Brain microvascular endothelial cell (primary cell): ENCODE data around the gene NKIRAS1.
A peak's percentile ranks its signal among the peaks of the same experiment; 100 is the strongest.

Experiments
- DNase-seq: peaks from one replicate; pipeline ENCODE4 v3.0.0-alpha.2; 2020
- H3K27ac ChIP-seq: fragments of 250-450 bp; sonication (Bioruptor Pico); 2 replicates; pipeline ENCODE4 v1.5.1; 2020; ENCODE audit warnings: mild to moderate bottlenecking, moderate library complexity
- H3K27me3 ChIP-seq: fragments of 250-450 bp; sonication (Bioruptor Pico); replicated peaks from 2 replicates; pipeline ENCODE4 v1.5.1; 2020; ENCODE audit warnings: mild to moderate bottlenecking
- H3K36me3 ChIP-seq: fragments of 250-450 bp; sonication (Bioruptor Pico); replicated peaks from 2 replicates; pipeline ENCODE4 v1.5.1; 2020; ENCODE audit warnings: mild to moderate bottlenecking
- H3K4me3 ChIP-seq: 2 replicates; pipeline ENCODE4 v1.5.1; 2011; ENCODE audit warnings: low read depth, mild to moderate bottlenecking, control low read depth, low read length, moderate library complexity
- in situ Hi-C: cut with HindIII; loops from 2 replicates; pipeline ENCODE4 v1.10.0; 2017; ENCODE audit warnings: low sequenced_read_pairs, low pct_ligation_motif_present
- TF ChIP-seq, protein P1 (sequence below): IDR thresholded peaks from 2 replicates; pipeline ENCODE4 v1.5.1; 2011; ENCODE audit warnings: low read depth, mild to moderate bottlenecking, moderate library complexity, low read length, control low read depth, inconsistent platforms; ENCODE audit errors: missing control alignments

NKIRAS1 gene

GRCh38 chr3:23960649-23961048 is 43.9 kb upstream of the NKIRAS1 start:
- no peaks in the 10 kb centered on the region for H3K27me3 ChIP-seq
- no peak overlapping the region for H3K4me3 ChIP-seq
- DNase-seq = no peak
- no peak overlapping the region for H3K27ac ChIP-seq
- in situ Hi-C loops = no loop called here
- TF ChIP-seq, protein P1, sequence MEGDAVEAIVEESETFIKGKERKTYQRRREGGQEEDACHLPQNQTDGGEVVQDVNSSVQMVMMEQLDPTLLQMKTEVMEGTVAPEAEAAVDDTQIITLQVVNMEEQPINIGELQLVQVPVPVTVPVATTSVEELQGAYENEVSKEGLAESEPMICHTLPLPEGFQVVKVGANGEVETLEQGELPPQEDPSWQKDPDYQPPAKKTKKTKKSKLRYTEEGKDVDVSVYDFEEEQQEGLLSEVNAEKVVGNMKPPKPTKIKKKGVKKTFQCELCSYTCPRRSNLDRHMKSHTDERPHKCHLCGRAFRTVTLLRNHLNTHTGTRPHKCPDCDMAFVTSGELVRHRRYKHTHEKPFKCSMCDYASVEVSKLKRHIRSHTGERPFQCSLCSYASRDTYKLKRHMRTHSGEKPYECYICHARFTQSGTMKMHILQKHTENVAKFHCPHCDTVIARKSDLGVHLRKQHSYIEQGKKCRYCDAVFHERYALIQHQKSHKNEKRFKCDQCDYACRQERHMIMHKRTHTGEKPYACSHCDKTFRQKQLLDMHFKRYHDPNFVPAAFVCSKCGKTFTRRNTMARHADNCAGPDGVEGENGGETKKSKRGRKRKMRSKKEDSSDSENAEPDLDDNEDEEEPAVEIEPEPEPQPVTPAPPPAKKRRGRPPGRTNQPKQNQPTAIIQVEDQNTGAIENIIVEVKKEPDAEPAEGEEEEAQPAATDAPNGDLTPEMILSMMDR = no peak
- no peaks in the 10 kb centered on the region for H3K36me3 ChIP-seq

DNA sequence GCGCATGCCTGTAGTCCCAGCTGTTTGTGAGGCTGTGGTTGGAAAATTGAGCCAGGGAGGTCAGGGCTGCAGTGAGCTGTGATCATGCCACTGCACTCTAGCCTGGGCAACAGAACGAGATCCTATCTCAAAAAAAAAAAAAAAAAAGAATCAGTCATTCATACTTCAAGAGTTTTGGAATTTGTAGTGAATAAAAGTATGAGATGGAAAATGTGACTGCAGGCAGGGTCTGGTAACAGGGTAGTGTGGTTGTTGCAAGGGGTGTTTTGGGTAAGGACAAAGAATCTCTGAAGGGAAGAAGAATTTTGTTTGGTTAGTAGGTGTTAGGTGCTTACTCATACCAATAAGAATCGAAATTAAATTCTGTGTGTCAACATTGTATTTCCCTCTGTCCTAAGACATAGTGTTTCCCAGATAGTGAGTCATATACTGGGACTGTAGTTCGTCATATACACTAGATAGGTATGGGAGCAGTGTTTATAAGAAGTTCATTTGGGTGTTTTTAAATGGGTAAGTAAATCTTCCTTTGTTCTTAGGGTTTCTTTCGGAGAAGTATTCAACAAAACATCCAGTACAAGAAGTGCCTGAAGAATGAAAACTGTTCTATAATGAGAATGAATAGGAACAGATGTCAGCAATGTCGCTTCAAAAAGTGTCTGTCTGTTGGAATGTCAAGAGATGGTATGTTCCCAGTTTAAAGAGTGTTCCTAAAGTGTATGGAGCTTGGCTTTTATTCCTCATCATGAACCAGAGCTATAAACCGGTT is 42.5 kb upstream of the NKIRAS1 start:
- H3K4me3 ChIP-seq = no peak overlapping the region
- H3K27ac ChIP-seq = peak overlapping the region; percentile 75
- TF ChIP-seq, protein P1 = no peak
- H3K36me3 ChIP-seq = no peaks in the 10 kb centered on the region
- no peaks in the 10 kb centered on the region for H3K27me3 ChIP-seq
- peak; percentile 40 for DNase-seq
- in situ Hi-C loops = no loop called here

GRCh38 chr3:23956701-23957100 is 39.9 kb upstream of the NKIRAS1 start:
- H3K36me3 ChIP-seq = no peaks in the 10 kb centered on the region
- H3K27me3 ChIP-seq = no peaks in the 10 kb centered on the region
- DNase-seq = no peak

GRCh38 chr3:23954144-23954543 is 37.4 kb upstream of the NKIRAS1 start:
- in situ Hi-C loops = no loop called here
- H3K4me3 ChIP-seq = no peak overlapping the region
- no peak for DNase-seq
- H3K36me3 ChIP-seq = no peaks in the 10 kb centered on the region
- H3K27me3 ChIP-seq = no peaks in the 10 kb centered on the region
- TF ChIP-seq, protein P1 = no peak
- H3K27ac ChIP-seq = no peak overlapping the region

More at GRCh38 chr3:23956701-23957100, 39.9 kb upstream of the NKIRAS1 start:
- in situ Hi-C loops = no loop called here
- TF ChIP-seq, protein P1 = no peak
- Histone ChIP-seq H3K4me3 (no peak overlapping the region), H3K27ac (no peak overlapping the region)

DNA sequence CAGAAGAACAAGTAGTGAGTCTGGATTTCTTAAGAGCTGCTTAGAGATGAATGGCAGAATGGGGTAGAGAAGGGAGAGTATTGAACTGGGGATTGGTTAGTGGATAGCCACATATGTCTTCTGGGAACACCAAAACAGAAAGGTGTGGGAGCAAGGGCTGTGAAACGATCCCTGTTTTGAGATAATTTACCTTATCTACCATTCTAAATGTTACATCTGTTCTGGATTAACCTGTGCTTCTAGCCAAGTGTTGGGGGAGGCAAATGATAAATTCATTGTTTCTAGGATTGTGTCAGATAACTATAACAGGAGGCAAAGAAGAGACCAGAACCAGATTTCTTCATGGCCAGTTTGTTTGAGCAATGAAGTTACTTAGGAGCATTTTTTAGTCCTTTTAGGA is 36.7 kb upstream of the NKIRAS1 start:
- TF ChIP-seq, protein P1 = no peak
- Histone ChIP-seq H3K36me3 (no peaks in the 10 kb centered on the region), H3K4me3 (no peak overlapping the region), H3K27me3 (no peaks in the 10 kb centered on the region), H3K27ac (no peak overlapping the region)
- in situ Hi-C loops = no loop called here
- no peak for DNase-seq

DNA sequence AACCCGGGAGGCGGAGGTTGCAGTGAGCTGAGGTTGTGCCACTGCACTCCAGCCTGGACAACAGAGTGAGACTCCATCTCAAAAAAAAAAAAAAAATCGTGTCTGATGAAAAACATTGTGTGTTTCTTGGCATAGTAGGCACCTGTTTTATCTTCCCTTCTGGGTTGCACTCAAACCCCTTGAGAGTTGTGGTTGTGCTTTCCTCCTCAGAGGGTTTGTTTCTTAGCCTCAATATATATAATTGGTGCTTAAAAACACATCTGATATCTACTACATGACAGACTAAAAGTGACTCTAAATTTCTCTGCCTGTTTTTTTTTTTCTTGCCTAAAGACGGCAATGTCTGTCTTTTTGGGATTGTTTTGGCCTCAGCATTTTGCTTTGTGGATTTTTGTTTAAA is 35.9 kb upstream of the NKIRAS1 start:
- no peak for DNase-seq
- no peaks in the 10 kb centered on the region for H3K27me3 ChIP-seq
- in situ Hi-C loops = no loop called here

More for the DNA sequence above, 35.9 kb upstream of the NKIRAS1 start:
- Histone ChIP-seq H3K4me3 (no peak overlapping the region), H3K36me3 (no peaks in the 10 kb centered on the region), H3K27ac (no peak overlapping the region)
- TF ChIP-seq, protein P1 = no peak
